GM23338 (cell line): ENCODE results near the gene CDH4. TPM values are rescaled to one million over a fixed set of nuclear protein-coding genes. Genes with fewer than 3 reads are reported as not detected.

Experiments used
- ATAC-seq: fragments of 200-7000 bp; cut with Tn5 transposase; 3 replicates; pipeline ENCODE4 v1.9.1; 2020
- DNase-seq: peaks from one replicate; pipeline ENCODE4 v3.0.0-alpha.2; 2015; ENCODE audit warnings: low spot score
- H2AFZ ChIP-seq: fragments of 200-600 bp; sonication (generic); 2 replicates; pipeline ENCODE4 v1.8.0; 2016; ENCODE audit warnings: antibody characterized with exemption, mild to moderate bottlenecking, moderate library complexity
- H3F3A ChIP-seq: fragments of 200-600 bp; sonication (generic); replicated peaks from 2 replicates; pipeline ENCODE4 v1.8.0; 2017; ENCODE audit warnings: antibody characterized with exemption, mixed run types, low read depth
- H3K27ac ChIP-seq: fragments of 200-600 bp; sonication (generic); 2 replicates; pipeline ENCODE4 v1.6.1; 2016; ENCODE audit warnings: low read depth
- H3K27me3 ChIP-seq: fragments of 200-600 bp; sonication (generic); 2 replicates; pipeline ENCODE4 v1.8.0; 2016; ENCODE audit warnings: mild to moderate bottlenecking, mixed run types, moderate library complexity; ENCODE audit not compliant: insufficient read depth
- H3K36me3 ChIP-seq: fragments of 200-600 bp; sonication (generic); 2 replicates; pipeline ENCODE4 v1.8.0; 2016; ENCODE audit warnings: mild to moderate bottlenecking; ENCODE audit not compliant: insufficient read depth
- H3K4me1 ChIP-seq: fragments of 200-600 bp; sonication (generic); 2 replicates; pipeline ENCODE4 v1.8.0; 2016; ENCODE audit warnings: mild to moderate bottlenecking, moderate library complexity; ENCODE audit not compliant: insufficient read depth
- H3K4me2 ChIP-seq: fragments of 200-600 bp; sonication (generic); 2 replicates; pipeline ENCODE4 v1.7.1; 2017; ENCODE audit warnings: mixed run types
- H3K4me3 ChIP-seq: fragments of 200-600 bp; sonication (generic); 2 replicates; pipeline ENCODE4 v1.6.1; 2016; ENCODE audit warnings: mixed run types
- H3K79me2 ChIP-seq: fragments of 200-600 bp; sonication (generic); replicated peaks from 2 replicates; pipeline ENCODE4 v1.8.0; 2017; ENCODE audit warnings: mild to moderate bottlenecking; ENCODE audit not compliant: insufficient read depth
- H3K9me2 ChIP-seq: fragments of 200-600 bp; sonication (generic); 2 replicates; pipeline ENCODE4 v1.8.0; 2017; ENCODE audit not compliant: insufficient read depth
- H4K20me1 ChIP-seq: fragments of 200-600 bp; sonication (generic); replicated peaks from 2 replicates; pipeline ENCODE4 v1.8.0; 2017; ENCODE audit warnings: mild to moderate bottlenecking; ENCODE audit not compliant: insufficient read depth
- H3K27ac Mint-ChIP-seq: 2 replicates; pipeline ENCODE4 v1.8.0; 2020; ENCODE audit warnings: inconsistent platforms, mild to moderate bottlenecking, moderate library complexity, mixed read lengths
- H3K27me3 Mint-ChIP-seq: 3 replicates; pipeline ENCODE4 v1.8.0; 2022; ENCODE audit warnings: low read depth, mild to moderate bottlenecking, moderate library complexity, mixed read lengths, inconsistent platforms; ENCODE audit not compliant: insufficient read depth, poor library complexity
- H3K36me3 Mint-ChIP-seq: 3 replicates; pipeline ENCODE4 v1.8.0; 2021; ENCODE audit warnings: low read depth, mild to moderate bottlenecking, inconsistent platforms, moderate library complexity, mixed read lengths
- H3K4me1 Mint-ChIP-seq: 3 replicates; pipeline ENCODE4 v1.8.0; 2020; ENCODE audit warnings: mild to moderate bottlenecking, inconsistent platforms, mixed read lengths
- H3K4me3 Mint-ChIP-seq: 3 replicates; pipeline ENCODE4 v1.8.0; 2021; ENCODE audit warnings: moderate library complexity, mild to moderate bottlenecking, inconsistent platforms, mixed read lengths
- H3K9me3 Mint-ChIP-seq: 3 replicates; pipeline ENCODE4 v1.8.0; 2020; ENCODE audit warnings: moderate library complexity, mild to moderate bottlenecking, inconsistent platforms, mixed read lengths
- CREB1 ChIP-seq: fragments of 250-450 bp; sonication (Bioruptor Pico); IDR thresholded peaks from 2 replicates; pipeline ENCODE4 v1.5.0; 2020; ENCODE audit warnings: low read depth, mild to moderate bottlenecking, moderate library complexity
- ETS1 ChIP-seq: IDR thresholded peaks from 2 replicates; pipeline ENCODE4 v1.6.1; 2016; ENCODE audit warnings: antibody characterized with exemption
- EZH2 ChIP-seq: fragments of 200-600 bp; sonication (generic); IDR thresholded peaks from one replicate; pipeline ENCODE4 v1.8.0; 2017; ENCODE audit warnings: antibody characterized with exemption, mild to moderate bottlenecking, low read depth; ENCODE audit not compliant: unreplicated experiment
- JUNB ChIP-seq: IDR thresholded peaks from one replicate; pipeline ENCODE4 v1.6.1; 2016; ENCODE audit warnings: antibody characterized with exemption; ENCODE audit not compliant: unreplicated experiment
- POLR2AphosphoS5 ChIP-seq: IDR thresholded peaks from 2 replicates; pipeline ENCODE4 v1.6.1; 2016; ENCODE audit warnings: antibody characterized with exemption, low read depth
- STAT1 ChIP-seq: IDR thresholded peaks from one replicate; pipeline ENCODE4 v1.6.1; 2016; ENCODE audit warnings: antibody characterized with exemption; ENCODE audit not compliant: unreplicated experiment
- ZNF114 ChIP-seq: fragments of 250-450 bp; sonication (Bioruptor Pico); IDR thresholded peaks from 2 replicates; pipeline ENCODE4 v1.5.0; 2020; ENCODE audit warnings: mild to moderate bottlenecking, moderate library complexity
- ZNF331 ChIP-seq: fragments of 250-450 bp; sonication (Bioruptor Pico); IDR thresholded peaks from 2 replicates; pipeline ENCODE4 v1.5.0; 2020; ENCODE audit warnings: low read depth, mild to moderate bottlenecking, moderate library complexity
- polyA plus RNA-seq: library from polyadenylated mRNA; unstranded; fragments of >200 nt; fragmentation: Nextera tagmentation; extraction: Ambion mirVana; gene quantifications from 2 replicates; pipeline ENCODE4 v1.2.1, GENCODE V29; 2016
- total RNA-seq: library from RNA; depleted of rRNA; stranded (reverse); fragments of >200 nt; shearing (Covaris generic); gene quantifications from 2 replicates; pipeline ENCODE4 v1.2.3, GENCODE V29; 2014
- TF ChIP-seq, protein P1 (sequence below): fragments of 250-450 bp; sonication (Bioruptor Pico); IDR thresholded peaks from 2 replicates; pipeline ENCODE4 v1.5.0; 2020; ENCODE audit warnings: mild to moderate bottlenecking, moderate library complexity
- TF ChIP-seq, protein P2 (sequence below): IDR thresholded peaks from one replicate; pipeline ENCODE4 v1.6.1; 2018; ENCODE audit warnings: antibody characterized with exemption; ENCODE audit not compliant: unreplicated experiment

The CDH4 gene
- total and polyA plus RNA-seq, 2 experiments from 2014 or later: 1.2 to 4.2 TPM

GRCh38 chr20:61267241-61267640 lies 15.2 kb downstream of the CDH4 start:
- no peak overlapping the region for H3K4me3 Mint-ChIP-seq
- Histone ChIP-seq H3K9me2 (no peaks in the 10 kb centered on the region), H3K27me3 (no peaks in the 10 kb centered on the region), H3F3A (no peaks in the 10 kb centered on the region), H3K79me2 (no peaks in the 10 kb centered on the region), H3K27ac (no peak overlapping the region), H4K20me1 (no peaks in the 10 kb centered on the region), H3K4me2 (no peak overlapping the region), H3K4me3 (no peak overlapping the region), H3K4me1 (no peaks in the 10 kb centered on the region), H3K36me3 (no peaks in the 10 kb centered on the region), H2AFZ (no peak overlapping the region)
- H3K9me3 Mint-ChIP-seq: no peaks in the 10 kb centered on the region; the same call in 2 of the 3 replicates
- peaks cover 17% of the 10 kb centered on the region for H3K4me1 Mint-ChIP-seq
- DNase-seq (no peak), ATAC-seq (no peak)
- H3K27me3 Mint-ChIP-seq: peaks cover 8% of the 10 kb centered on the region
- H3K36me3 Mint-ChIP-seq: peaks cover 8% of the 10 kb centered on the region; the same call in 2 of the 3 replicates
- H3K27ac Mint-ChIP-seq: no peak overlapping the region
- no peak for TF ChIP-seq CREB1 (CRISPR knock-in tag)
- TF ChIP-seq ZNF114: no peak
- TF ChIP-seq, protein P1, sequence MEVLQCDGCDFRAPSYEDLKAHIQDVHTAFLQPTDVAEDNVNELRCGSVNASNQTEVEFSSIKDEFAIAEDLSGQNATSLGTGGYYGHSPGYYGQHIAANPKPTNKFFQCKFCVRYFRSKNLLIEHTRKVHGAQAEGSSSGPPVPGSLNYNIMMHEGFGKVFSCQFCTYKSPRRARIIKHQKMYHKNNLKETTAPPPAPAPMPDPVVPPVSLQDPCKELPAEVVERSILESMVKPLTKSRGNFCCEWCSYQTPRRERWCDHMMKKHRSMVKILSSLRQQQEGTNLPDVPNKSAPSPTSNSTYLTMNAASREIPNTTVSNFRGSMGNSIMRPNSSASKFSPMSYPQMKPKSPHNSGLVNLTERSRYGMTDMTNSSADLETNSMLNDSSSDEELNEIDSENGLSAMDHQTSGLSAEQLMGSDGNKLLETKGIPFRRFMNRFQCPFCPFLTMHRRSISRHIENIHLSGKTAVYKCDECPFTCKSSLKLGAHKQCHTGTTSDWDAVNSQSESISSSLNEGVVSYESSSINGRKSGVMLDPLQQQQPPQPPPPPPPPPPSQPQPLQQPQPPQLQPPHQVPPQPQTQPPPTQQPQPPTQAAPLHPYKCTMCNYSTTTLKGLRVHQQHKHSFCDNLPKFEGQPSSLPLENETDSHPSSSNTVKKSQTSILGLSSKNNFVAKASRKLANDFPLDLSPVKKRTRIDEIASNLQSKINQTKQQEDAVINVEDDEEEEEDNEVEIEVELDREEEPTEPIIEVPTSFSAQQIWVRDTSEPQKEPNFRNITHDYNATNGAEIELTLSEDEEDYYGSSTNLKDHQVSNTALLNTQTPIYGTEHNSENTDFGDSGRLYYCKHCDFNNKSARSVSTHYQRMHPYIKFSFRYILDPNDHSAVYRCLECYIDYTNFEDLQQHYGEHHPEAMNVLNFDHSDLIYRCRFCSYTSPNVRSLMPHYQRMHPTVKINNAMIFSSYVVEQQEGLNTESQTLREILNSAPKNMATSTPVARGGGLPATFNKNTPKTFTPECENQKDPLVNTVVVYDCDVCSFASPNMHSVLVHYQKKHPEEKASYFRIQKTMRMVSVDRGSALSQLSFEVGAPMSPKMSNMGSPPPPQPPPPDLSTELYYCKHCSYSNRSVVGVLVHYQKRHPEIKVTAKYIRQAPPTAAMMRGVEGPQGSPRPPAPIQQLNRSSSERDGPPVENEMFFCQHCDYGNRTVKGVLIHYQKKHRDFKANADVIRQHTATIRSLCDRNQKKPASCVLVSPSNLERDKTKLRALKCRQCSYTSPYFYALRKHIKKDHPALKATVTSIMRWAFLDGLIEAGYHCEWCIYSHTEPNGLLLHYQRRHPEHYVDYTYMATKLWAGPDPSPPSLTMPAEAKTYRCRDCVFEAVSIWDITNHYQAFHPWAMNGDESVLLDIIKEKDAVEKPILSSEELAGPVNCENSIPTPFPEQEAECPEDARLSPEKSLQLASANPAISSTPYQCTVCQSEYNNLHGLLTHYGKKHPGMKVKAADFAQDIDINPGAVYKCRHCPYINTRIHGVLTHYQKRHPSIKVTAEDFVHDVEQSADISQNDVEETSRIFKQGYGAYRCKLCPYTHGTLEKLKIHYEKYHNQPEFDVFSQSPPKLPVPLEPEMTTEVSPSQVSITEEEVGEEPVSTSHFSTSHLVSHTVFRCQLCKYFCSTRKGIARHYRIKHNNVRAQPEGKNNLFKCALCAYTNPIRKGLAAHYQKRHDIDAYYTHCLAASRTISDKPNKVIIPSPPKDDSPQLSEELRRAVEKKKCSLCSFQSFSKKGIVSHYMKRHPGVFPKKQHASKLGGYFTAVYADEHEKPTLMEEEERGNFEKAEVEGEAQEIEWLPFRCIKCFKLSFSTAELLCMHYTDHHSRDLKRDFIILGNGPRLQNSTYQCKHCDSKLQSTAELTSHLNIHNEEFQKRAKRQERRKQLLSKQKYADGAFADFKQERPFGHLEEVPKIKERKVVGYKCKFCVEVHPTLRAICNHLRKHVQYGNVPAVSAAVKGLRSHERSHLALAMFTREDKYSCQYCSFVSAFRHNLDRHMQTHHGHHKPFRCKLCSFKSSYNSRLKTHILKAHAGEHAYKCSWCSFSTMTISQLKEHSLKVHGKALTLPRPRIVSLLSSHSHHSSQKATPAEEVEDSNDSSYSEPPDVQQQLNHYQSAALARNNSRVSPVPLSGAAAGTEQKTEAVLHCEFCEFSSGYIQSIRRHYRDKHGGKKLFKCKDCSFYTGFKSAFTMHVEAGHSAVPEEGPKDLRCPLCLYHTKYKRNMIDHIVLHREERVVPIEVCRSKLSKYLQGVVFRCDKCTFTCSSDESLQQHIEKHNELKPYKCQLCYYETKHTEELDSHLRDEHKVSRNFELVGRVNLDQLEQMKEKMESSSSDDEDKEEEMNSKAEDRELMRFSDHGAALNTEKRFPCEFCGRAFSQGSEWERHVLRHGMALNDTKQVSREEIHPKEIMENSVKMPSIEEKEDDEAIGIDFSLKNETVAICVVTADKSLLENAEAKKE (CRISPR knock-in tag): no peak
- TF ChIP-seq POLR2AphosphoS5: no peak
- TF ChIP-seq ETS1: no peak
- no peak for TF ChIP-seq JUNB
- TF ChIP-seq ZNF331 (CRISPR knock-in tag): no peak
- TF ChIP-seq EZH2: no peak
- TF ChIP-seq STAT1: no peak
- TF ChIP-seq, protein P2, sequence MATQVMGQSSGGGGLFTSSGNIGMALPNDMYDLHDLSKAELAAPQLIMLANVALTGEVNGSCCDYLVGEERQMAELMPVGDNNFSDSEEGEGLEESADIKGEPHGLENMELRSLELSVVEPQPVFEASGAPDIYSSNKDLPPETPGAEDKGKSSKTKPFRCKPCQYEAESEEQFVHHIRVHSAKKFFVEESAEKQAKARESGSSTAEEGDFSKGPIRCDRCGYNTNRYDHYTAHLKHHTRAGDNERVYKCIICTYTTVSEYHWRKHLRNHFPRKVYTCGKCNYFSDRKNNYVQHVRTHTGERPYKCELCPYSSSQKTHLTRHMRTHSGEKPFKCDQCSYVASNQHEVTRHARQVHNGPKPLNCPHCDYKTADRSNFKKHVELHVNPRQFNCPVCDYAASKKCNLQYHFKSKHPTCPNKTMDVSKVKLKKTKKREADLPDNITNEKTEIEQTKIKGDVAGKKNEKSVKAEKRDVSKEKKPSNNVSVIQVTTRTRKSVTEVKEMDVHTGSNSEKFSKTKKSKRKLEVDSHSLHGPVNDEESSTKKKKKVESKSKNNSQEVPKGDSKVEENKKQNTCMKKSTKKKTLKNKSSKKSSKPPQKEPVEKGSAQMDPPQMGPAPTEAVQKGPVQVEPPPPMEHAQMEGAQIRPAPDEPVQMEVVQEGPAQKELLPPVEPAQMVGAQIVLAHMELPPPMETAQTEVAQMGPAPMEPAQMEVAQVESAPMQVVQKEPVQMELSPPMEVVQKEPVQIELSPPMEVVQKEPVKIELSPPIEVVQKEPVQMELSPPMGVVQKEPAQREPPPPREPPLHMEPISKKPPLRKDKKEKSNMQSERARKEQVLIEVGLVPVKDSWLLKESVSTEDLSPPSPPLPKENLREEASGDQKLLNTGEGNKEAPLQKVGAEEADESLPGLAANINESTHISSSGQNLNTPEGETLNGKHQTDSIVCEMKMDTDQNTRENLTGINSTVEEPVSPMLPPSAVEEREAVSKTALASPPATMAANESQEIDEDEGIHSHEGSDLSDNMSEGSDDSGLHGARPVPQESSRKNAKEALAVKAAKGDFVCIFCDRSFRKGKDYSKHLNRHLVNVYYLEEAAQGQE: no peak
